Measurements from ENCODE around the gene GUCD1. TPM values are rescaled to one million over a fixed set of nuclear protein-coding genes. Genes with fewer than 3 reads are reported as not detected.
A peak's percentile ranks its signal among the peaks of the same experiment; 100 is the strongest.

The GUCD1 gene
- total and polyA plus RNA-seq, 2 of the 13 experiments (the other 11 are each of a cell fraction or from before 2014, with no cell fraction given) = 128 to 245 TPM

DNA sequence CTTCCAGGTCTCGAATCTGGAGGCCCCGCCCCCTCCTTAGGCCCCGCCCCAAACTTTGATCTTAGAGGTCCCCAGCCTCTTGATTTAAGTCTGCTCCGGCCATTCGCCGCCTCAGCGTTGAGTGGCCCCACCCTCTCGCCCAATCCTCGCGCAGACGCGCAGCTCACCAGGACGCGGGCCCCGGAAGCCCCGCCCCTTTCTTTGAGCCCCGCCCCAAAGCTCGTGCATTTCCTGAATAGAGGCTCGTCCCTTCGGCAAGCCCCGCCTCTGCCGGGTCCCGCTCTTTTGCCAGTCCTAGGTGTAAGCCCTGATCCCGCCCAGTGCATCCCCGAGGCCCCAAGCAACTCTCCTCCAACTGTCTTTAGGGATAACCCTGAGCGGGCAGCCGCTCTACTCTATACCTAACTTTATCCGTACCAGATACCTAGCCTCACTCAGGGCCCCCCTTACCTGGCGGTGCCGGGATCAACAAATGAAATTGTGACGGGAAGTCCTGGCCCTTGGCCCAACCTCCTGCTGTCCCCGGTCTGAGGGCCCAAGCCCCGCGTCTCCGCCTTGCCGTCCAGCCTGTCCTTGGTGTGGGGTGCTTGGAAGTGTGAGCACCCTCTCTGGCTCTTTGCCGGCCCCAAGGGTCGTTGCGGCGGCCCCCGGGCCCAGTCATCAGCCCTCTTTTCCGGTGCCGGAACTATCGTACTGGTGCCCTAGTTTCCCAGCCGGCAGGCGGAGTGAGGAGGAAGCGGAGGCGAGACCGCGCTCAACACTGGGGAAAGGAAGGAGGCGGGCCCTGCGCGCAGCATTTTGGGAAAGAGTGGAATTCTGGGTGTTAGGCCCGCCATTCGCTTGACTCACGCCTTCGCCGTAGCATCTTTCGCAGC is 464 bp upstream of the GUCD1 start, which contains the start of gene SNRPD3 (continued):
- TF ChIP-seq, protein P1, sequence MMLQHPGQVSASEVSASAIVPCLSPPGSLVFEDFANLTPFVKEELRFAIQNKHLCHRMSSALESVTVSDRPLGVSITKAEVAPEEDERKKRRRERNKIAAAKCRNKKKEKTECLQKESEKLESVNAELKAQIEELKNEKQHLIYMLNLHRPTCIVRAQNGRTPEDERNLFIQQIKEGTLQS (CRISPR knock-in tag; IDR thresholded peaks at IDR 0.05) = no peak
- TF ChIP-seq MTA3 (CRISPR knock-in tag; IDR thresholded peaks at IDR 0.05) = peak; percentile 7; the same call in 1 of the 2 replicates
- TF ChIP-seq ZNF451 (CRISPR knock-in tag; IDR thresholded peaks at IDR 0.05) = peak; percentile 76; the same call in 1 of the 2 replicates
- TF ChIP-seq ATM (IDR thresholded peaks at IDR 0.05; ENCODE audit: borderline replicate concordance) = no peak
- TF ChIP-seq NR2F1 (CRISPR knock-in tag; IDR thresholded peaks at IDR 0.05) = peak in 1 of 2 experiments; percentile 60; a peak in 1 of 4 replicates
- TF ChIP-seq GZF1 (CRISPR knock-in tag; IDR thresholded peaks at IDR 0.05) = peak; percentile 79; the same call in 1 of the 2 replicates
- TF ChIP-seq, protein P2, sequence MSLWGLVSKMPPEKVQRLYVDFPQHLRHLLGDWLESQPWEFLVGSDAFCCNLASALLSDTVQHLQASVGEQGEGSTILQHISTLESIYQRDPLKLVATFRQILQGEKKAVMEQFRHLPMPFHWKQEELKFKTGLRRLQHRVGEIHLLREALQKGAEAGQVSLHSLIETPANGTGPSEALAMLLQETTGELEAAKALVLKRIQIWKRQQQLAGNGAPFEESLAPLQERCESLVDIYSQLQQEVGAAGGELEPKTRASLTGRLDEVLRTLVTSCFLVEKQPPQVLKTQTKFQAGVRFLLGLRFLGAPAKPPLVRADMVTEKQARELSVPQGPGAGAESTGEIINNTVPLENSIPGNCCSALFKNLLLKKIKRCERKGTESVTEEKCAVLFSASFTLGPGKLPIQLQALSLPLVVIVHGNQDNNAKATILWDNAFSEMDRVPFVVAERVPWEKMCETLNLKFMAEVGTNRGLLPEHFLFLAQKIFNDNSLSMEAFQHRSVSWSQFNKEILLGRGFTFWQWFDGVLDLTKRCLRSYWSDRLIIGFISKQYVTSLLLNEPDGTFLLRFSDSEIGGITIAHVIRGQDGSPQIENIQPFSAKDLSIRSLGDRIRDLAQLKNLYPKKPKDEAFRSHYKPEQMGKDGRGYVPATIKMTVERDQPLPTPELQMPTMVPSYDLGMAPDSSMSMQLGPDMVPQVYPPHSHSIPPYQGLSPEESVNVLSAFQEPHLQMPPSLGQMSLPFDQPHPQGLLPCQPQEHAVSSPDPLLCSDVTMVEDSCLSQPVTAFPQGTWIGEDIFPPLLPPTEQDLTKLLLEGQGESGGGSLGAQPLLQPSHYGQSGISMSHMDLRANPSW (CRISPR knock-in tag; IDR thresholded peaks at IDR 0.05; ENCODE audit: borderline replicate concordance) = no peak; the same call in 1 of the 2 replicates
- TF ChIP-seq ZSCAN25 (CRISPR knock-in tag; IDR thresholded peaks at IDR 0.05) = peak; percentile 71
- no peak for TF ChIP-seq PAF1 (CRISPR knock-in tag; IDR thresholded peaks at IDR 0.05)
- TF ChIP-seq, protein P3, sequence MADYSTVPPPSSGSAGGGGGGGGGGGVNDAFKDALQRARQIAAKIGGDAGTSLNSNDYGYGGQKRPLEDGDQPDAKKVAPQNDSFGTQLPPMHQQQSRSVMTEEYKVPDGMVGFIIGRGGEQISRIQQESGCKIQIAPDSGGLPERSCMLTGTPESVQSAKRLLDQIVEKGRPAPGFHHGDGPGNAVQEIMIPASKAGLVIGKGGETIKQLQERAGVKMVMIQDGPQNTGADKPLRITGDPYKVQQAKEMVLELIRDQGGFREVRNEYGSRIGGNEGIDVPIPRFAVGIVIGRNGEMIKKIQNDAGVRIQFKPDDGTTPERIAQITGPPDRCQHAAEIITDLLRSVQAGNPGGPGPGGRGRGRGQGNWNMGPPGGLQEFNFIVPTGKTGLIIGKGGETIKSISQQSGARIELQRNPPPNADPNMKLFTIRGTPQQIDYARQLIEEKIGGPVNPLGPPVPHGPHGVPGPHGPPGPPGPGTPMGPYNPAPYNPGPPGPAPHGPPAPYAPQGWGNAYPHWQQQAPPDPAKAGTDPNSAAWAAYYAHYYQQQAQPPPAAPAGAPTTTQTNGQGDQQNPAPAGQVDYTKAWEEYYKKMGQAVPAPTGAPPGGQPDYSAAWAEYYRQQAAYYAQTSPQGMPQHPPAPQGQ (CRISPR knock-in tag; IDR thresholded peaks at IDR 0.05; ENCODE audit: borderline replicate concordance) = no peak
- TF ChIP-seq PRMT3 (CRISPR knock-in tag; IDR thresholded peaks at IDR 0.05; ENCODE audit: borderline replicate concordance, low read depth) = peak; percentile 36; the same call in 1 of the 2 replicates
- TF ChIP-seq ZNF737 (CRISPR knock-in tag; IDR thresholded peaks at IDR 0.05; ENCODE audit: borderline replicate concordance) = no peak
- TF ChIP-seq, protein P4, sequence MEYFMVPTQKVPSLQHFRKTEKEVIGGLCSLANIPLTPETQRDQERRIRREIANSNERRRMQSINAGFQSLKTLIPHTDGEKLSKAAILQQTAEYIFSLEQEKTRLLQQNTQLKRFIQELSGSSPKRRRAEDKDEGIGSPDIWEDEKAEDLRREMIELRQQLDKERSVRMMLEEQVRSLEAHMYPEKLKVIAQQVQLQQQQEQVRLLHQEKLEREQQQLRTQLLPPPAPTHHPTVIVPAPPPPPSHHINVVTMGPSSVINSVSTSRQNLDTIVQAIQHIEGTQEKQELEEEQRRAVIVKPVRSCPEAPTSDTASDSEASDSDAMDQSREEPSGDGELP (IDR thresholded peaks at IDR 0.05; ENCODE audit: borderline replicate concordance, low read depth) = 0 out of 2 replicates have a peak, but pooled peaks have one; percentile 31
- TF ChIP-seq, protein P5, sequence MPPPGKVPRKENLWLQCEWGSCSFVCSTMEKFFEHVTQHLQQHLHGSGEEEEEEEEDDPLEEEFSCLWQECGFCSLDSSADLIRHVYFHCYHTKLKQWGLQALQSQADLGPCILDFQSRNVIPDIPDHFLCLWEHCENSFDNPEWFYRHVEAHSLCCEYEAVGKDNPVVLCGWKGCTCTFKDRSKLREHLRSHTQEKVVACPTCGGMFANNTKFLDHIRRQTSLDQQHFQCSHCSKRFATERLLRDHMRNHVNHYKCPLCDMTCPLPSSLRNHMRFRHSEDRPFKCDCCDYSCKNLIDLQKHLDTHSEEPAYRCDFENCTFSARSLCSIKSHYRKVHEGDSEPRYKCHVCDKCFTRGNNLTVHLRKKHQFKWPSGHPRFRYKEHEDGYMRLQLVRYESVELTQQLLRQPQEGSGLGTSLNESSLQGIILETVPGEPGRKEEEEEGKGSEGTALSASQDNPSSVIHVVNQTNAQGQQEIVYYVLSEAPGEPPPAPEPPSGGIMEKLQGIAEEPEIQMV (CRISPR knock-in tag; IDR thresholded peaks at IDR 0.05; ENCODE audit: low read depth) = no peak; the same call in 1 of the 2 replicates
- TF ChIP-seq, protein P6, sequence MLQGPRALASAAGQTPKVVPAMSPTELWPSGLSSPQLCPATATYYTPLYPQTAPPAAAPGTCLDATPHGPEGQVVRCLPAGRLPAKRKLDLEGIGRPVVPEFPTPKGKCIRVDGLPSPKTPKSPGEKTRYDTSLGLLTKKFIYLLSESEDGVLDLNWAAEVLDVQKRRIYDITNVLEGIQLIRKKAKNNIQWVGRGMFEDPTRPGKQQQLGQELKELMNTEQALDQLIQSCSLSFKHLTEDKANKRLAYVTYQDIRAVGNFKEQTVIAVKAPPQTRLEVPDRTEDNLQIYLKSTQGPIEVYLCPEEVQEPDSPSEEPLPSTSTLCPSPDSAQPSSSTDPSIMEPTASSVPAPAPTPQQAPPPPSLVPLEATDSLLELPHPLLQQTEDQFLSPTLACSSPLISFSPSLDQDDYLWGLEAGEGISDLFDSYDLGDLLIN (CRISPR knock-in tag; IDR thresholded peaks at IDR 0.05; ENCODE audit: borderline replicate concordance) = no peak
- TF ChIP-seq NFKB2 (CRISPR knock-in tag; IDR thresholded peaks at IDR 0.05; ENCODE audit: borderline replicate concordance) = peak; percentile 88; the same call in 1 of the 2 replicates
- TF ChIP-seq TEAD2 (CRISPR knock-in tag; IDR thresholded peaks at IDR 0.05) = no peak
- peak; percentile 74 for TF ChIP-seq SIX4 (CRISPR knock-in tag; IDR thresholded peaks at IDR 0.05)
